Keratinocyte (primary cell): ENCODE data around the gene ERC2. TPM values are rescaled to one million over a fixed set of nuclear protein-coding genes. Genes with fewer than 3 reads are reported as not detected.

ENCODE experiments used
- DNase-seq: peaks from one replicate; pipeline ENCODE4 v3.0.0-alpha.2; 2011; ENCODE audit warnings: low read depth, missing footprints, low spot score
- FAIRE-seq: peaks from 2 replicates; lab custom pipeline; 2011; peaks lifted over from hg19 to GRCh38; lab: Jason Lieb, UNC
- H2AFZ ChIP-seq: 2 replicates; pipeline ENCODE4 v1.6.0; 2012; ENCODE audit warnings: low read length, control low read depth, inconsistent platforms; ENCODE audit not compliant: control insufficient read depth
- H3K27ac ChIP-seq: 2 replicates; pipeline ENCODE4 v1.5.1; 2011; ENCODE audit warnings: low read length; ENCODE audit not compliant: control insufficient read depth, insufficient read depth
- H3K27me3 ChIP-seq: 3 replicates; pipeline ENCODE4 v1.6.0; 2011; ENCODE audit warnings: low read length; ENCODE audit not compliant: control insufficient read depth, insufficient read depth; ENCODE audit errors: extremely low read depth
- H3K36me3 ChIP-seq, 2 experiments: 2 replicates in 1 of 2; 3 replicates in 1 of 2; pipeline ENCODE4 v1.5.1; 2011; ENCODE audit warnings: low read length in 2 of 2, mild to moderate bottlenecking in 1 of 2; ENCODE audit not compliant: control insufficient read depth in 2 of 2, insufficient read depth in 2 of 2; ENCODE audit errors: extremely low read depth in 1 of 2
- H3K4me1 ChIP-seq: 3 replicates; pipeline ENCODE4 v1.5.1; 2011; ENCODE audit warnings: low read length; ENCODE audit not compliant: control insufficient read depth, insufficient read depth; ENCODE audit errors: extremely low read depth
- H3K4me2 ChIP-seq: 3 replicates; pipeline ENCODE4 v1.6.0; 2011; ENCODE audit warnings: low read depth, low read length; ENCODE audit not compliant: control insufficient read depth, insufficient read depth; ENCODE audit errors: extremely low read depth
- H3K4me3 ChIP-seq, 3 experiments: fragments of 200-600 bp in 1 of 3; sonication (generic) in 1 of 3; 2 replicates in 2 of 3; 3 replicates in 1 of 3; pipeline ENCODE4 v1.5.1; 2011 to 2016; ENCODE audit warnings: low read length in 3 of 3, mild to moderate bottlenecking in 3 of 3, control low read depth in 2 of 3, inconsistent platforms in 1 of 3, low read depth in 1 of 3, mixed read lengths in 1 of 3, mixed run types in 1 of 3, moderate library complexity in 1 of 3; ENCODE audit not compliant: control insufficient read depth in 2 of 3, insufficient read depth in 2 of 3; ENCODE audit errors: extremely low read depth in 1 of 3
- H3K79me2 ChIP-seq: 2 replicates; pipeline ENCODE4 v1.6.0; 2012; ENCODE audit warnings: low read length; ENCODE audit not compliant: control insufficient read depth, insufficient read depth
- H3K9ac ChIP-seq: 3 replicates; pipeline ENCODE4 v1.6.0; 2011; ENCODE audit warnings: low read length; ENCODE audit not compliant: control insufficient read depth, insufficient read depth; ENCODE audit errors: extremely low read depth
- H3K9me1 ChIP-seq: 3 replicates; pipeline ENCODE4 v1.6.0; 2011; ENCODE audit warnings: low read length; ENCODE audit not compliant: control insufficient read depth, insufficient read depth; ENCODE audit errors: extremely low read depth
- H3K9me3 ChIP-seq: 2 replicates; pipeline ENCODE4 v1.5.1; 2012; ENCODE audit warnings: low read depth, low read length; ENCODE audit not compliant: control insufficient read depth
- H4K20me1 ChIP-seq: 3 replicates; pipeline ENCODE4 v1.6.0; 2011; ENCODE audit warnings: low read length; ENCODE audit not compliant: control insufficient read depth, insufficient read depth; ENCODE audit errors: extremely low read depth
- CTCF ChIP-seq, 3 experiments: IDR thresholded peaks in 1 of 3; conservative IDR thresholded peaks in 1 of 3; optimal IDR thresholded peaks in 1 of 3; 2 replicates in 2 of 3; 3 replicates in 1 of 3; pipeline versions ENCODE3 to v1.5.1; 2011; ENCODE audit warnings: low read length in 3 of 3, mild to moderate bottlenecking in 3 of 3, moderate library complexity in 2 of 3, control low read depth in 1 of 3, inconsistent platforms in 1 of 3; ENCODE audit not compliant: insufficient read depth in 2 of 3; ENCODE audit errors: extremely low read depth in 1 of 3
- EZH2 ChIP-seq: IDR thresholded peaks from one replicate; pipeline ENCODE4 v1.6.1; 2012; ENCODE audit warnings: inconsistent platforms, mild to moderate bottlenecking, low read length, moderate library complexity
- dilution Hi-C: fragments of 300-500 bp; cut with MboI; formaldehyde crosslinking; loops from one replicate; pipeline ENCODE4 v1.7.0; 2020; ENCODE audit warnings: low sequenced_read_pairs; ENCODE audit not compliant: extremely low pct_ligation_motif_present
- polyA plus RNA-seq, 5 experiments: library from polyadenylated mRNA; depleted of rRNA in 3 of 5; stranded (reverse) in 3 of 5; stranded (forward) in 1 of 5; unstranded in 1 of 5; fragments of >200 nt; gene quantifications; 1 replicate in 1 of 5; 2 replicates in 3 of 5; 3 replicates in 1 of 5; pipeline versions ENCODE4 v1.2.1 to v1.2.3, GENCODE V29; 2011 to 2012; ENCODE audit warnings: missing spikeins in 2 of 5, low read depth in 1 of 5, low replicate concordance in 1 of 5

The ERC2 gene
- polyA plus RNA-seq, 1 donor (not counting 4 experiments of a cell fraction or from before 2014, with no cell fraction given) = 0.08 TPM

- Histone ChIP-seq H3K9me1 (no peaks in the 10 kb centered on the region), H3K27ac (no peak overlapping the region), H3K27me3 (no peaks in the 10 kb centered on the region), H3K36me3 (no peaks in the 10 kb centered on the region), H3K4me3 (no peak overlapping the region), H3K4me2 (no peak overlapping the region), H3K4me1 (no peaks in the 10 kb centered on the region), H3K9ac (no peak overlapping the region), H3K79me2 (no peaks in the 10 kb centered on the region), H2AFZ (no peak overlapping the region), H4K20me1 (no peaks in the 10 kb centered on the region), H3K9me3 (no peaks in the 10 kb centered on the region)
- FAIRE-seq (no peak), DNase-seq (no peak)
- TF ChIP-seq EZH2 (no peak), CTCF (optimal IDR thresholded peaks at IDR 0.05 in 1 of 3, IDR thresholded peaks at IDR 0.05 in 1 of 3, conservative IDR thresholded peaks at IDR 0.05 in 1 of 3; ENCODE audit: extremely low read depth in 1 of 3, insufficient read depth in 2 of 3, low read length in 3 of 3) (no peak)
- dilution Hi-C loops = no loop called here
Measured at GRCh38 chr3:55718521-55718921, 749.7 kb downstream of the ERC2 start.

- no peaks in the 10 kb centered on the region for H3K36me3 ChIP-seq
- H3K9me3 ChIP-seq = no peaks in the 10 kb centered on the region
- H3K4me1 ChIP-seq = no peaks in the 10 kb centered on the region
- no peak overlapping the region for H3K4me2 ChIP-seq
- H3K27ac ChIP-seq = no peak overlapping the region
- DNase-seq (no peak), FAIRE-seq (no peak)
- no peaks in the 10 kb centered on the region for H4K20me1 ChIP-seq
- no peak overlapping the region for H3K9ac ChIP-seq
- no peak overlapping the region for H2AFZ ChIP-seq
- H3K79me2 ChIP-seq = no peaks in the 10 kb centered on the region
- dilution Hi-C loops = no loop called here
- TF ChIP-seq CTCF (optimal IDR thresholded peaks at IDR 0.05 in 1 of 3, IDR thresholded peaks at IDR 0.05 in 1 of 3, conservative IDR thresholded peaks at IDR 0.05 in 1 of 3; ENCODE audit: extremely low read depth in 1 of 3, insufficient read depth in 2 of 3, low read length in 3 of 3) (no peak), EZH2 (no peak)
- no peaks in the 10 kb centered on the region for H3K9me1 ChIP-seq
- H3K27me3 ChIP-seq = no peaks in the 10 kb centered on the region
- no peak overlapping the region for H3K4me3 ChIP-seq
Measured at GRCh38 chr3:55718074-55718473, 750.2 kb downstream of the ERC2 start.
